K562 (cell line): ENCODE measurements around the gene NXN. TPM values are rescaled to one million over a fixed set of nuclear protein-coding genes. Genes with fewer than 3 reads are reported as not detected.

Experiments used
- ATF7 ChIP-seq: fragments of 450-650 bp; IDR thresholded peaks from 2 replicates; pipeline ENCODE4 v1.7.1; 2014; ENCODE audit warnings: mild to moderate bottlenecking, moderate library complexity
- BMI1 ChIP-seq: fragments of 150-350 bp; IDR thresholded peaks from 2 replicates; pipeline ENCODE4 v1.6.1; 2014; ENCODE audit warnings: low read length
- CCAR2 ChIP-seq: fragments of 200-400 bp; formaldehyde crosslinking; IDR thresholded peaks from 2 replicates; pipeline ENCODE4 v1.6.1; 2017; ENCODE audit warnings: mild to moderate bottlenecking, low read depth, low read length
- DIDO1 ChIP-seq: fragments of 450-650 bp; IDR thresholded peaks from 2 replicates; pipeline ENCODE4 v1.6.1; 2016; ENCODE audit warnings: low read depth, missing biosample characterization, missing genetic modification characterization
- E2F3 ChIP-seq: fragments of 250-450 bp; sonication (Bioruptor Pico); IDR thresholded peaks from 2 replicates; pipeline ENCODE4 v1.4.0; 2020; ENCODE audit warnings: mild to moderate bottlenecking
- E2F5 ChIP-seq: sonication (generic); formaldehyde crosslinking; IDR thresholded peaks from 2 replicates; pipeline ENCODE4 v1.8.0; 2022; ENCODE audit warnings: mild to moderate bottlenecking, missing genetic modification reagents
- EZH2 ChIP-seq: IDR thresholded peaks from 2 replicates; pipeline ENCODE4 v1.6.1; 2012; ENCODE audit warnings: low read depth, mild to moderate bottlenecking, inconsistent platforms, low read length, borderline replicate concordance
- ILF3 ChIP-seq: fragments of 450-650 bp; IDR thresholded peaks from 2 replicates; pipeline ENCODE4 v1.6.1; 2018; ENCODE audit warnings: antibody characterized with exemption, mild to moderate bottlenecking, moderate library complexity, borderline replicate concordance
- JUN ChIP-seq, 2 experiments: sonication (generic) in 1 of 2; formaldehyde crosslinking in 1 of 2; IDR thresholded peaks; 2 replicates each; pipeline versions ENCODE4 v1.6.1 to v1.8.0; 2012 to 2022; ENCODE audit warnings: borderline replicate concordance in 2 of 2, mild to moderate bottlenecking in 2 of 2, improper control_type of control experiment in 1 of 2, low read depth in 1 of 2, low read length in 1 of 2, missing genetic modification reagents in 1 of 2
- KAT8 ChIP-seq: fragments of 450-650 bp; IDR thresholded peaks from 2 replicates; pipeline ENCODE4 v1.6.1; 2016; ENCODE audit warnings: low read depth, mild to moderate bottlenecking
- MYBL2 ChIP-seq, 2 experiments: fragments of 450-650 bp in 1 of 2; sonication (generic) in 1 of 2; formaldehyde crosslinking in 1 of 2; IDR thresholded peaks; 2 replicates each; pipeline versions ENCODE4 v1.6.1 to v1.8.1; 2017 to 2022; ENCODE audit warnings: borderline replicate concordance in 1 of 2, inconsistent platforms in 1 of 2, low read depth in 1 of 2, mild to moderate bottlenecking in 1 of 2, missing genetic modification reagents in 1 of 2, moderate library complexity in 1 of 2
- ZBTB12 ChIP-seq: fragments of 250-450 bp; sonication (Bioruptor Pico); IDR thresholded peaks from 2 replicates; pipeline ENCODE4 v1.4.0; 2020
- ZBTB34 ChIP-seq: fragments of 250-450 bp; sonication (Bioruptor Pico); IDR thresholded peaks from 2 replicates; pipeline ENCODE4 v1.8.0; 2021; ENCODE audit warnings: mild to moderate bottlenecking, moderate library complexity
- ZC3H4 ChIP-seq: sonication (generic); formaldehyde crosslinking; IDR thresholded peaks from 2 replicates; pipeline ENCODE4 v1.9.0; 2021; ENCODE audit warnings: missing genetic modification reagents, borderline replicate concordance
- ZFP30 ChIP-seq: fragments of 250-450 bp; sonication (Bioruptor Pico); IDR thresholded peaks from 2 replicates; pipeline ENCODE4 v1.8.0; 2022; ENCODE audit warnings: moderate library complexity, mild to moderate bottlenecking, inconsistent platforms, borderline replicate concordance
- ZNF224 ChIP-seq: sonication (generic); formaldehyde crosslinking; IDR thresholded peaks from 2 replicates; pipeline ENCODE4 v1.8.0; 2022; ENCODE audit warnings: mild to moderate bottlenecking, missing genetic modification reagents
- ZNF57 ChIP-seq: fragments of 450-650 bp; formaldehyde crosslinking; IDR thresholded peaks from 2 replicates; pipeline ENCODE4 v1.4.0; 2020; ENCODE audit warnings: mild to moderate bottlenecking, moderate library complexity
- ZNF76 ChIP-seq: fragments of 250-450 bp; sonication (Bioruptor Pico); IDR thresholded peaks from 2 replicates; pipeline ENCODE4 v1.4.0; 2020; ENCODE audit warnings: mild to moderate bottlenecking, moderate library complexity, borderline replicate concordance
- polyA plus RNA-seq, 8 experiments: library from polyadenylated mRNA; depleted of rRNA in 4 of 8; stranded (reverse) in 5 of 8; unstranded in 3 of 8; fragments of >200 nt; fragmentation: Nextera tagmentation in 2 of 8; fragmentation: Illumina TruSeq in 1 of 8; extraction: Ambion mirVana in 2 of 8; extraction: Trizol in 1 of 8; gene quantifications; 2 replicates each; pipeline versions ENCODE4 v1.2.1 to v1.2.3, GENCODE V29; 2011 to 2014; ENCODE audit warnings: inconsistent platforms in 1 of 8, missing spikeins in 1 of 8
- total RNA-seq, 7 experiments: library from RNA; depleted of rRNA in 6 of 7; stranded (reverse); fragments of >200 nt in 6 of 7; fragmentation: Illumina TruSeq in 2 of 7; extraction: Trizol in 2 of 7; gene quantifications; 2 replicates each; pipeline versions ENCODE4 v1.2.1 to v1.2.3, GENCODE V29; 2011 to 2021; ENCODE audit warnings: low replicate concordance in 1 of 7
- TF ChIP-seq, protein P1 (sequence below): fragments of 450-650 bp; IDR thresholded peaks from 2 replicates; pipeline ENCODE4 v1.6.1; 2016; ENCODE audit warnings: low read depth, mild to moderate bottlenecking, moderate library complexity
- TF ChIP-seq, protein P2 (sequence below), 2 experiments: IDR thresholded peaks in 1 of 2; conservative IDR thresholded peaks in 1 of 2; 2 replicates each; pipeline ENCODE4 v1.6.1; 2016; ENCODE audit warnings: low read depth in 2 of 2, mild to moderate bottlenecking in 1 of 2, missing compliant biosample characterization in 1 of 2, missing genetic modification characterization in 1 of 2, moderate library complexity in 1 of 2

The NXN gene
- total and polyA plus RNA-seq, 9 of the 15 experiments (the other 6 are each of a cell fraction or from before 2014, with no cell fraction given): 0.08 to 0.39 (median 0.29) TPM; not detected in 5

- TF ChIP-seq ZBTB34 (CRISPR knock-in tag): no peak
- no peak for TF ChIP-seq CCAR2
- no peak for TF ChIP-seq ZBTB12
- TF ChIP-seq ZC3H4: 0 out of 2 replicates have a peak, but pooled peaks have one; percentile 18
- no peak for TF ChIP-seq ZNF76
- TF ChIP-seq, protein P1, sequence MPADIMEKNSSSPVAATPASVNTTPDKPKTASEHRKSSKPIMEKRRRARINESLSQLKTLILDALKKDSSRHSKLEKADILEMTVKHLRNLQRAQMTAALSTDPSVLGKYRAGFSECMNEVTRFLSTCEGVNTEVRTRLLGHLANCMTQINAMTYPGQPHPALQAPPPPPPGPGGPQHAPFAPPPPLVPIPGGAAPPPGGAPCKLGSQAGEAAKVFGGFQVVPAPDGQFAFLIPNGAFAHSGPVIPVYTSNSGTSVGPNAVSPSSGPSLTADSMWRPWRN: no peak
- TF ChIP-seq BMI1: no peak
- no peak for TF ChIP-seq DIDO1 (tag)
- 0 out of 2 replicates have a peak, but pooled peaks have one; percentile 24 for TF ChIP-seq ATF7
- TF ChIP-seq, protein P2, sequence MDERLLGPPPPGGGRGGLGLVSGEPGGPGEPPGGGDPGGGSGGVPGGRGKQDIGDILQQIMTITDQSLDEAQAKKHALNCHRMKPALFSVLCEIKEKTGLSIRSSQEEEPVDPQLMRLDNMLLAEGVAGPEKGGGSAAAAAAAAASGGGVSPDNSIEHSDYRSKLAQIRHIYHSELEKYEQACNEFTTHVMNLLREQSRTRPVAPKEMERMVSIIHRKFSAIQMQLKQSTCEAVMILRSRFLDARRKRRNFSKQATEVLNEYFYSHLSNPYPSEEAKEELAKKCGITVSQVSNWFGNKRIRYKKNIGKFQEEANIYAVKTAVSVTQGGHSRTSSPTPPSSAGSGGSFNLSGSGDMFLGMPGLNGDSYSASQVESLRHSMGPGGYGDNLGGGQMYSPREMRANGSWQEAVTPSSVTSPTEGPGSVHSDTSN (CRISPR knock-in tag; IDR thresholded peaks at IDR 0.05; ENCODE audit: low read depth): no peak
- TF ChIP-seq, protein P2 (tag; conservative IDR thresholded peaks at IDR 0.05; ENCODE audit: low read depth): no peak
- no peak for TF ChIP-seq EZH2
- no peak for TF ChIP-seq ZFP30 (CRISPR knock-in tag)
- TF ChIP-seq MYBL2 (IDR thresholded peaks at IDR 0.05; ENCODE audit: low read depth): no peak
- no peak for TF ChIP-seq MYBL2 (CRISPR knock-in tag; IDR thresholded peaks at IDR 0.05; ENCODE audit: borderline replicate concordance)
- no peak for TF ChIP-seq ZNF224 (CRISPR knock-in tag)
- TF ChIP-seq KAT8: no peak
- TF ChIP-seq JUN (IDR thresholded peaks at IDR 0.05; ENCODE audit: borderline replicate concordance, low read depth, low read length): no peak
- TF ChIP-seq JUN (CRISPR knock-in tag; IDR thresholded peaks at IDR 0.05; ENCODE audit: borderline replicate concordance): no peak
- no peak for TF ChIP-seq ILF3
- TF ChIP-seq E2F5 (CRISPR knock-in tag): peak; percentile 42; the same call in 1 of the 2 replicates
- no peak for TF ChIP-seq ZNF57
- TF ChIP-seq E2F3 (CRISPR knock-in tag): peak; percentile 62; the same call in 1 of the 2 replicates
These were observed 227.5 kb downstream of the NXN start, which contains the start of gene GEMIN4 (continued) for GRCh38 chr17:752002-752619.
